SK-N-SH (cell line): Measurements from ENCODE around the gene ANKK1.

ENCODE experiments used
- CTCF ChIP-seq: fragments of 200-600 bp; sonication (generic); IDR thresholded peaks from 2 replicates; pipeline ENCODE4 v1.6.1; 2017; ENCODE audit warnings: antibody characterized with exemption, mild to moderate bottlenecking, moderate library complexity
- POLR2AphosphoS5 ChIP-seq: IDR thresholded peaks from 2 replicates; pipeline ENCODE4 v1.6.1; 2012; ENCODE audit warnings: low read depth, low read length
- TAF1 ChIP-seq: IDR thresholded peaks from 2 replicates; pipeline ENCODE4 v1.6.1; 2012; ENCODE audit warnings: low read depth, mild to moderate bottlenecking, low read length, moderate library complexity, borderline replicate concordance

GRCh38 chr11:113385749-113386148 lies 1.8 kb upstream of the ANKK1 start:
- TF ChIP-seq POLR2AphosphoS5 = no peak
- no peak for TF ChIP-seq CTCF
- TF ChIP-seq TAF1 = no peak
